GM18499 (cell line): ENCODE results near the gene FANCD2.
A peak's percentile ranks its signal among the peaks of the same experiment; 100 is the strongest.
"Not testable (repeated sequence)": the region's sequence is repeated elsewhere in the genome, so short reads cannot be mapped to it uniquely, and the experiment has no call there.

Experiments
- ATAC-seq: cut with Tn5 transposase; IDR thresholded peaks from one replicate; pipeline ENCODE4 v1.9.1; 2021; ENCODE audit warnings: moderate number of reproducible peaks; ENCODE audit not compliant: insufficient read depth, unreplicated experiment

The FANCD2 gene

DNA sequence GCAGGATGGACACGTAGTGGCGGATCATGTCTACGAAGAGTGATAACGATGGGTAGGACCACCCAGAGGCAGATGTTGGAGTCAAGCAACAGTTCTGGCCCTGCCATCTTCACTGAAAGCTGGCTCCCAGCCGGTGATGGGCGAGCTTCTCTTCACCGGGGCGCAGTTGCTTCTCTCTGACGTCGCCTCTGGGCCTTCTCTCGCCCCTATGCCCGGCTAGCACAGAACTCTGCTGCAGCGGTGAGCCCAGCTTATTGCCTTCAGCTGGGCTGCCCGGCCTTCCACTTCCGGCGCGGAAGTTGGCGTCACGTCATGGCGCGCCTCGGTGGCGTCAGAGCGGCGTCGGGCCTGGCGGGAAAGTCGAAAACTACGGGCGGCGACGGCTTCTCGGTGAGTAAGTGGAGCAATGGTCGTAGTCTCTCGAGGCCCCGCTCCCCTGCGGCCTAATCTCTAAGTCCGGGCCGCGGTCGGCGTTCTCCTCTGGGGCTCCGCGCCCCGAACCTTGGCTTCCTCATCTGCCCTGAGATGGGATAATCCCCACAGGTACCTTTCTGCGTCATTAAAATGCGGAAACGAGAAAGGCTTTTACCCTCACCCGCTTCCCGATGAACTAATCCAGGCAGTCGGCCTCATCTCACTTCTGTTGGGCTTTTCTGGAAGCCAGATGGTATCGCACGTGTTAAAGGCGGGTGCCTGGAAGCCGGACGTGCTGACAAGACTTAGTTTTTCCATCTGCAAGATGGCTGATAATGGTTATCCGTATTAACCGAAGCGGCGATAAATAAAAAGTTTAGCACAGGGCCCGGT, at the start of gene FANCD2:
TSS of gene FANCD2 (plus strand) at position 354 of the 807 bp plus-strand sequence. CDS start 2,221 bp downstream, outside the sequence.
- peak; percentile 72 for ATAC-seq

DNA sequence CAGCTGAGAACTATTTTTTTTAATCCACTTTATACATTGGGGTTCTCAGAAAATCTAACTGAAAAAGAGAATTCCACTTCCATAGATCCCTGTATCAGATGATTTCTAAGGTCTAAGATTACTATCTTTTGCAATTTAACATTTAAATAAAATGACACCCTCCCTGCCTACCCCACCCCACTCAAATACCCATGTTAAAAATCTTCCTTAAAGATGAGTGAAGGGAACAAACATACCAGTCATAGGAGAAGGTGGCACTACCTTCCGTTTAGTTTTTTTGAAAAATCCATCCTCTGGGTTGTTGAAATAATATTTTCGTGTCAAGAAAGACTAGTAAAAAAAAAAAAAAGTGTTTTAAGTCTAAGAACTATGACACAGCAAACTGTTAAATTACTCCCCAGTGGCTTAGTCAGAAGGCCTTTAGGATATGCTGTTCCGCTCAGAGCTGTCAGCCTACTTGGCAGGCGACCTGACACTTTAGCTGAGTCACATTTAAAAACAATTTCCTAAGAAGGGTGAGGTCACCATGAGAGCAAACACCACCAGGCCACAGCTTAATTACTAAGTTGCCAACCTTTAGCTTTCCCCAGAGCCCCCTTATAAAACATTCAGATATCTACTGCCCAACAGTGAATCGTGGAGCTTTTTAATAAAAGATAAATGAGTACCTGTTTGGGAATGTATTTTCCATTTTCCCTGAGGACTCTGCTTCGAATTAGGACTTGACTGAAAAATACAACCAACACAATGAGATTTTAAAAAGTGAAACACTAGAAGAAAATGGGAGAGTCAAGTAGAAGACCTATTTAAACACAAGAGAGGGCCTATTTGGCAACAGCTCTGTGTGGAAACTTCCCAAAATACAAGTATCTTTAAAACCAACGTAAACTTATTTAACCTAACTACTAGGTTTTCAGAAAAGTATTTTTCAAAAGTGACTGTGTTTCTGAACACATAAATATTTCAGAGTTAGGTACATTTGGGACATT, 49.2 kb upstream of the FANCD2 start:
- no peak for ATAC-seq

DNA sequence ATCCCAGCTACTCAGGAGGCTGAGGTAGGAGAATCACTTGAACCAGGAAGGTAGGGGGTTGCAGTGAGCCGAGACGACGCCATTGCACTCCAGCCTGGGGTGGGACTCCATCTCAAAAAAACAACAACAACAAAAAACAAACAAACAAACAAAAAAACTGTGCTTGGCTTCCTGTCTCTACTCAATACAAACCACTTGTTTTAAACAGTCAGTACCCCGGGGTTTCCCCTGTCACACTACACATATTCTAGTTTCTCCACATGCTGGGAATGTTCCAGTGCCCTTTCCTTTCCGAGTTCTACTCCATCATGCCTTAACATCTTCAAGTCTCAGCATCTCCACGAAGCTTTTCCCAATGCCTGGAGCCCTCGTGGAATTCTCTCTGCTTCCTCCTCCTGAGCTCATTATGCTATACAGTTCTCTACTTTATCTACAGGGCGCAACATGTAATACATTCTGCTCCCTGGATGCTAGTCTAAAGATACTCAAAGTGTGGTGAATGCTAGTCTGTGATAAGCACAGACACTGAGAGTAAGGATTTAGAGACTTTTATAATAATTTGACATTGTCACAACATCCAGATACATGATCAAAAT, 47.4 kb upstream of the FANCD2 start:
- ATAC-seq: no peak

DNA sequence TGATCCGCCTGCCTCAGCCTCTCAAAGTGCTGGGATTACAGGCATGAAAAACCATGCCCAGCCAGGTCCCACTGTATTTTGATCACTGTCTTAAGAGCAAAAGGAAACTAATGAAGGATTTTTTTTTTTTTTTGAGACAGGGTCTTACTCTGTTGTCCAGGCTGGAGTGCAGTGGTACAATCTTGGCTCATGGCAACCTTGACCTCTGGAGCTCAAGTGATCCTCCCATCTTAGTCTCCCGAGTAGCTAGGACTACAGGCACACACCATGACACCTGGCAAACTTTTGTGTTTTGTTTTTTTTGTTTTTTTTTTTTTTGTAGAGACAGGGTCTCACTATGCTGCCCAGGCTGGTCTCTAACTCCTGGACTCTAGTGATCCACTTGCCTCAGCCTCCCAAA, 46.0 kb upstream of the FANCD2 start:
- ATAC-seq: no peak

DNA sequence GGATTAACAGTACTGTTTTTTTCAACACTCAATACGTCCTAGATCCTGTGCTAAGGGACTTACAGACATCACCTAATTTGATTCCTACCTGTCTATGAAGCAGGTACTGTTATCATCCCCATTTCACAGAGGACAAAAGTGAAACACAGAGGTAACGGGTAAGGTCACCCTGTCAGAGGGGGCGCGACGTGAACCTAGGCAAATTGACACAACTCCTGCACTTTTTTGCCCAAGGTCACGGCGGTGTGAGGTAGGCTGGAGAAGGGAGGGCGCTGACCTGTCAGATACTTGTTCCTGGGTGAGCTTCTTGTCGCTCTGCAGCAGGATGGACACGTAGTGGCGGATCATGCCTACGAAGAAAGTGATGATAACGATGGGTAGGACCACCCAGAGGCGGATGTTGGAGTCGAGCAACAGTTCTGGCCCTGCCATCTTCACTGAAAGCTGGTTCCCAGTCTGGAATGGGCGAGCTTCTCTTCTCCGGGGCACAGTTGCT, 40.0 kb upstream of the FANCD2 start:
- no peak for ATAC-seq

DNA sequence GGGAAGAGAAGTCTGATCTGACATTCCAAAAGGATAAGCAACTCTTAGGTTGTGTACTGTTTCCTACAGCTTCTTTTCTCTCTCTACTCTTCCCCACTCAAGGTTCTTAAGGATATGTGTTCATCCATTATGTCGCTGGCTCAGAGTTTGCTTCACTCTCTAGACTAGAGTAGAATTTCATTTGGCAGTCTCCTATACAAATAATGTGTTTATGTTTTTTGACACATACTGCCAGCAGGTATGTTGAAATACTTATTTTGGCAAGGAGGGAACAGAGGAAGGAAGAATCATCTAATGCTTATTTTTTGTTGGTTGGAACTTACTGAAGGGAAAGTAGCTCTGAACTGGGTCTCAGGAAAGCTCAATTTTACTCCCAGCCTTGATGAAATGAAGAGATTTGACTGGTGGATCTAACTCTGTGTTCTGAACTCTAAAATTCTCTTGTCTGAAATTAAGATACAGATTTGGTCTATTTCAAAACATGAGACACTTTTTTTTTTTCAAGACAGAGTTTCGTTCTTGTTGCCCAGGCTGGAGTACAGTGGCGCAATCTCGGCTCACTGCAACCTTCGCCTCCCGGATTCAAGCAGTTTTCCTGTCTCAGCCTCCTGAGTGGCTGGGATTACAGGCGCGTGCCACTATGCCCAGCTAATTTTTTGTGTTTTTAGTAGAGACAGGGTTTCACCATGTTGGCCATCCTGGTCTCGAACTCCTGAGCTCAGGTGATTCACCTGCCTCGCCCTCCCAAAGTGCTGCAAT, 32.0 kb upstream of the FANCD2 start:
- no peak for ATAC-seq

DNA sequence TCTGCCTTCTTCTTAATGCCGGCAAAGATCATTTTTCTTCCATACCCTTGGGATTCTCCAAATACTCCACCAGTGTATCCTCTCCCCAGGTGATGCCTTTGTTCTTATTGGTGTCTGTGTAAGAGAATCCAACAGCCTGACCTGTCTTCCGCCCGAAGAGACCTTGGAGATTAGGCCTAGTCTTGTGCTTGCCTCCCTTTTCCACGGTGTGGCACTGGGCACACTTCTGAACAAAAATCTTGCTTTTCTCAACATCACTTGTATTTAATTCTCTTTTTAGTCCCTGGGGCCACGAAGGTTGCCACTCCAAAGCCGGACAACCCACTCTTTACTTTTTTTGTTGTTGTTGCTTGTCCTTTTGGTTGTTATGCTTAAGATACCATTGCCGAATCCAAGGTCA, 25.6 kb upstream of the FANCD2 start:
- ATAC-seq: no peak

DNA sequence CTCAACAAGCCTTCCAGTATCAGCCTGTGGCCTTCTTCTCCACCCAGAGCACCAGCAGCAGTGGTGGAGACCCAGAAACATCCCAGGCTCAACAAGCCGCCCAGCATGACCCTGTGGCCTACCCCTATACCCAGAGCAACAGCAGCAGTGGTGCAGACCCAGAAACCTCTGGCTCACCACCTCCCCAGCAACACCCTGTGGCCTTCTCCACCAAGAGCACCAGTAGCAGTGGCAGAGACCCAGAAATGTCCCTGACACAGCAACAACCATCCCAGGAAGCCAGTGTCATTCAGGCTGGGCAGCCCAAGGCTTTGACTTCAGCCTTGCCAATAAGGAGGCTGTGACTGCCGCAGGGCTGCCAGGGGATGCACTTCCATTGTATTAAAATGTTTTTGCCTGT, 23.3 kb upstream of the FANCD2 start:
- ATAC-seq: no peak

DNA sequence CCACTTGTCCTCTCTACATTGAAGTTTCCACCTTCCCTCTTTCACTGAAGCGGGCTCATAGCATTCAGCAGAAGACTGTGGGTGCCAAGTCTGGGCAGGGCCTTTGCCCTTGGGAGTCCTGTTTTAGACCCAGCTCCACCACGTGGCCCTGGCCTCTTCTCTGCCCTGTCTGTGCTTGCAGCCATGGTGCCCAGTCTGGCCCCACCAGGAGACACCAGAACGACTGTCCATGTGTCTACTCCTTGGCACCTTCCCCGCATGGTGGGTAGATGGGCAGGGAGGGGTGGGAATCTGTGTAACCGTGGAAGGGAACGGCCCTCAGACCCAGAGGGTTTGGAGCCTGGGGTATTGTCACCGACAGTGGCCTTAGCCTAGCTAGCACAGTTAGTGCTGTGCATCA, 21.7 kb upstream of the FANCD2 start:
- ATAC-seq: no peak

DNA sequence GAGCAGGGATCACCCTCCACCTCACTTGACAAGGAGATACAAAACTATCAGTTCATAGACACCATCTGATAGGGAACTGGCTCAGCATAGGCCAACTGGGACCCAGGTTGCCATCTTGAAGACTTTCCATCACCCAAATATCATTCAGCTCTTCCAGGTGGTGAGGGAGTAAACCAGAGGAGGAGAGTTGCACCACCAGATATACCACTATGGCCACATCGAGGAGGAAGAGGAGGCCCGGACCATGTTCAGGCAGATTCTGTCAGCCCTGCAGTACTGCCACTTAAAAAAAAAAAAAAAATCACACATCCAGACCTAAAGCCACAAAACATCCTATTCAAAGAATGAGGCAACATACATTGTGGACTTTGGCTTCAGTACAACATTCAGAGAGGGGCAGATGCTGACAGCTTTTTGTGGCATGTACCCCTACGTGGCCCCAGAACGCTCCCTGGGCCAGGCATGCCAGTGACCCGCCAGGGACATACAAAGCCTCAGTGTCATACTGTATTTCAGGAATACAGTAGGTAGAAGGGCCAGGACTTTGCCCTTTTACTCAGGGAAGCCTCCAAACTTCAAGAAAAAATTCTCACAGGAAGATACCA, 21.2 kb upstream of the FANCD2 start:
- ATAC-seq: no peak

DNA sequence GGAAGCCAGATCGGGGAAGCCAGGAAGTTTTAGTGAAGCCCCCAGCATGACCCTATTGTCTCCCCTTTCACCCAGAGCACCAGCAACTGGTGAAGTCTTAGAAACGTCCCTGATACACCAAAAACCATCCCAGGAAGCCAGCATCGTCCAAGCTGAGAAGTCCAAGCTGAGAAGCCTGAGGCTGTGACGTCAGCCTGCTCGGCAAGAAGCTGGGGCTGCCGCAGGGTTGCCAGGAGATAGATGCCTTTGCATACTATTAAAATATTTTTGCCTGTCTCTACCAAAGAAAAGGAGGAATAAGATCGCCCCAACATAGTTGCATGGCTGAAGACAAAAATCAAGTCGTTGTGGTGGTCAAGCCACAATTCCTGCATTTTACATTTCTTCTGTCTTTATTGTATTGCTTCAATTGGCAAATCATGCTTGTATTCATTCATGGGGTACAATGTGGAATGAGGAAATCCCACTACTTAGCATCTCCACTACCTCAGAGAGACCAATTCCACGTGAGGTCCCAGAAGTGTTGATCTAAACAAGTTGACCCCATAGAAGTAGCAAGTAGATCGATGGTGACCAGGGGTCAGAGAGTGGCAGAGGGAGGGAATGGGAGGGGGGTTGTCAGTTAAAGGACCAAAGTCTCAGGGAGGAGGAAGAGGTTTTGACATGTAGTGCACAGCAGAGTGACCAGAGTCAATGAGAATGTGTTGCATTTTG, 20.0 kb upstream of the FANCD2 start:
- ATAC-seq: no peak

DNA sequence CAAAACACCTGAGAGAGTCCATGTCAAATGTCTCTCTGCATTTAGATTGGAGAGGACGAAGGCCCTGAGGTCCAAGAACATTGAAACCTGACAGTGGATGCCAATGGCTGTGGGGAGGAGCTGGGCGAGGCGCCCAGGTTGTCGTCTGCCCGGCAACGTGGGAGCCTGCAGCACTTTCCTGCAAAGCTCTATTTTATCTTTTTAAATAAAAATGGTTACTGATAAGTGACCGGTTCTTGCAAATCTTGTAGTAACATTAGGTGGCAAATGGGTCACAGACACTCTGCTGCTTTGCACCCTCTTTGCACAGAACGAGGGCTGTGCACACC, 19.5 kb upstream of the FANCD2 start:
- no peak for ATAC-seq

DNA sequence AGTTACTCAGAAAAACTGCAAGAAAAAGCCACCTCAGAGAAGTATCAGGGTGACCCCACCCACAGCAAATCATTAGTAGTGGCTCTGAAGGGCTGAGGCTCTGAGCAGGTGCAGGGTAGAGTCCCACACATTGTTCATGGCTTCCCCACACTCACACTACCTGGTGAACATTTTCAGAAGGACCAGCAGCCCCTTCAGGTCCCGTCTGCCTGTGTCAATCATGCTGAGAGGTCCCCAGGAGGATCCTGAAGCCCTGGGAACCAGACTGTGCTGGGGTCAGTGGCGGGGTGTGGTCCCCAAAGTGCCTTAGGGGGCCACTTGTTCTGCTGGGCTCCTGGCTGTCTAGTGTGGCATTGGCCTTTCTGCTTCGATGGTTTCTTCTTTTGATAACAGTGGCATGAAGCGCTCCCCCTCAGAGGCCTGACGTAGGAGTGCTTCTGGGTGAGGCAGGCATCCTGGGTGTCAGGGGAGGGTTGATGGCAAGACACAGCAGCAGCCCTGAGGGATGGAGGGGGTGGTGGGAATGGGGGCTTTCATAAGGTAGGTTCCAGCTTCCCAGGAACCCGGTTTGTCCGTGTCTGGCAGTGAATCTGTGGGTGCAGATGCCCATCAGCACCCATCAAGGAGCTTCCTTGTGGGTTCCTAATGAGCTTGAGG, 19.0 kb upstream of the FANCD2 start:
- ATAC-seq: no peak

DNA sequence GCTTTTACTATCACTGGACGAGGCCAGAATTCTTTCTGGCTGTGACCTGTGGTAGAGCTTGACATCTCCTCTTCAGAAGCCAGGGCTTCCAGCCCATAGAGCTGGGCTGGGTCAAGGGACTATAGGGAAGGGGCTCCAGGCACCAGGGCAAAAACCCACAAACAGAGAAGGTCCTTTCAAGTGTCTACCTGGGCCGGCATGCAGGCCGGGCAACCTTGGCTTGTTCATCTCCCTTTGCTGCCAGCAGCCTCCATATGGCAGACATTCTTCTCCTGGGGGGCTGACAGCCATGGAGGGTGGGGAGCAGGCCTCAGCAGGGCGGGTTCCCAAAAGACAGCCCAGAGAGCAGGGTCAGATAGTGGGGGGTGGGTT, 18.0 kb upstream of the FANCD2 start:
- not testable (repeated sequence) for ATAC-seq

DNA sequence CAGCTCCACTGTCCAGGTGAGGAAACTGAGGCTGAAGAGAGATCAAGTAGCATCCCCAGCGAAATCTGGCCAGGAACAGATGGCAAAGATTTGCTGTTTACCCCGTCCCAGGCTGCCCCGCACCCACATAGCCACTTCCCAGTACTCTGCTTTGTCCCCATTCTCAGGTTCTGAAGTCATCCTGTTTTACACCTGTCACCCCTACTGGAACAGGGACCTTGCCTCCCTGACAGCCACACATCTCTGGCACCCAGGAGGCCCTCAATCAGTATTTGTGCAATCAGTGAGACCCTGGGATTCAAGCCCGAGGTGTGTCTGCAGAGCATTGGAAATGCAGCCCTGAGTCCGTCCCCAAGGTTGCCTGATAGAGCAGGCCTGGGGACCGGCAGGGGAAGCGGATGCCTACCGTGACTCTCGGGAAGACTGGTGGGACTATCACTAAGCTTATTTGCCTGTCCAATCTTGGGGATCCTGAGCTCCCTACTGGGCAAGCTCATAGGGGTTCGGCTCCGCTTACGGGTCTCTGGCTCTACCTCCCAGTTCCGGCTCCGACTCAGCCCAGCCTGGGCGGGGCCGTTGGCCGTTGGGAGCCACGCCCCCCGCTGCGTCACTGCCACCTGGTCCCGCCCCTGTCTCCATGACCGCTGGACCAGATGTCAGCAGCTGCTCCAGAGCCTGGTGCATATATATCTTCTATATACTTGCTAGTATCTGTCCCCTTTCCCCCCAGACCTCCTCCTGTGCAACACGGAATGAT, 17.5 kb upstream of the FANCD2 start:
- no peak for ATAC-seq

DNA sequence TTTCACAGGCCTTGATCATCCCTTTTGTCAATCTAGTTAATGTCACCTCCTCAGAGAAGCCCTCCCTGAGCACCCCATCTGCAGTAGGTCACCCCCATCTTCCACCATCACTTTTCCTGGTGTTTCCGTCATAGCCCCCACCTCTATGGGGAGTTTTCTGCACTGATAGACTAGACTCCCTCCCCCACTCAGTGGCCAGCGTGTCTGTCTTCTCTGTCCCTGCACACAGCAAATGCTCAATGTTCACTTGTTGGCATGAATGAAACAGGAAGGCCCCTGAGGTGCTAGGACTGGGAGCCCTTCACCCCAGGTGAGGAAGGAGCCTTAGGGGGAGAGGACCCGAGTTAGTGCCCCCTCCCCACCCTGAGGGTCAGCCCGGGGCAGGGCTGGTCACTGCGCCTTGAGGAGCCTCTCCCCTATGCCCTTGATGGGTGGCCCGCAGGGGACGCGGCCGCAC, 15.8 kb upstream of the FANCD2 start:
- no peak for ATAC-seq

DNA sequence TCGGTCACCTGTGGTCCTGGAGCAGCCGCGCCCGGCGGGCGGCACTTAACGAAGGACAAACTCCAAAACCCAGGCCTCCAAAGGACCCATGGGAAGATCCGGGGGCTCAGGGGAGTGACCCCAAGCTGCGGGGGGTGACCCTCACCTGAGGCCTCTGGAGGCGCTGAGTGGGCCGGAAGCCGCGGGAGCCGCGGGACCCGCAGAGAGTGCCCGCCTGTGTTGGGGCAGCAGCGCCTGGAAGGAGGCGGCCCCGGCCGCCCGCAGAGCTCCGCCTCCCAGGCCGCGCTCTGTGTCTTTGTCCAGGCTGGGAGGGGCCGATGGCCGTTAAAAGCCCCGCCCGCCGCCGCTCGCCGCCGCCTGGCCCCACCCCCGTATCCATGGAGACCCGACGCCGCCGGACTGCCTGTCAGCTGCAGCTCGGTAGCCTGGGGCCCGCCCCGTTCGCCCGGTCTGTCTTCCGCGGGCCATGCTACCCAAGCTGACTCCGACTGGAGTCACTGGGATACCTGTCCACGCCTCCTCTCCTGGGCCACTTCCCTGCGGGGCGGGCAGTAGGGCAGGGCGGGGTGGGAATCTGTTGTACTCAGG, 15.3 kb upstream of the FANCD2 start:
- peak; percentile 56 for ATAC-seq
